Adrenal gland (tissue), 19 donors: ENCODE data around the gene KTN1. TPM values are rescaled to one million over a fixed set of nuclear protein-coding genes. Genes with fewer than 3 reads are reported as not detected.

ENCODE experiments used
- DNase-seq, 7 donors: peaks; one replicate each; pipeline ENCODE4 v3.0.0-alpha.2; 2019 to 2020
- H3K27ac ChIP-seq, 5 donors: fragments of 200-600 bp; sonication (generic) in 4 of 5; 1 replicate in 3 of 5; 2 replicates in 2 of 5; pipeline versions ENCODE4 v1.5.1 to v1.8.0; 2016 to 2020; ENCODE audit warnings: mild to moderate bottlenecking in 1 of 5
- H3K27me3 ChIP-seq: fragments of 200-600 bp; 2 replicates; pipeline ENCODE4 v1.8.0; 2021
- H3K36me3 ChIP-seq, 2 donors: fragments of 200-600 bp; replicated peaks in 1 of 2; 1 replicate in 1 of 2; 2 replicates in 1 of 2; pipeline versions ENCODE4 v1.5.1 to v1.8.0; 2018 to 2022
- H3K4me1 ChIP-seq, 2 donors: fragments of 200-600 bp; replicated peaks in 1 of 2; 1 replicate in 1 of 2; 2 replicates in 1 of 2; pipeline versions ENCODE4 v1.5.1 to v1.8.0; 2018 to 2021
- H3K4me3 ChIP-seq, 4 donors: fragments of 200-600 bp; sonication (generic) in 3 of 4; one replicate each; pipeline ENCODE4 v1.5.1; 2016 to 2018
- H3K9me3 ChIP-seq, 3 donors: fragments of 200-600 bp; sonication (generic) in 1 of 3; replicated peaks in 1 of 3; 1 replicate in 2 of 3; 2 replicates in 1 of 3; pipeline versions ENCODE4 v1.5.1 to v1.8.0; 2016 to 2021
- CTCF ChIP-seq, 6 experiments: fragments of 450-650 bp in 4 of 6; fragments of 200-600 bp in 2 of 6; sonication (generic) in 1 of 6; IDR thresholded peaks; 1 replicate in 5 of 6; 2 replicates in 1 of 6; pipeline versions ENCODE4 v1.5.1 to v1.8.0; 2016 to 2021; ENCODE audit warnings: antibody characterized with exemption in 6 of 6, mild to moderate bottlenecking in 2 of 6, moderate library complexity in 1 of 6
- POLR2A ChIP-seq, 2 donors: fragments of 450-650 bp; IDR thresholded peaks; one replicate each; pipeline ENCODE4 v1.6.1; 2017; ENCODE audit warnings: antibody characterized with exemption in 2 of 2, mild to moderate bottlenecking in 2 of 2, moderate library complexity in 1 of 2
- WGBS, 4 donors: extraction: QIAGEN DNeasy Blood & Tissue Kit in 2 of 4; methylation state at CpG; one replicate each; pipeline versions ENCODE4 v1.1.5 to v1.1.7; 2013 to 2017; 5-methylcytosine and 5-hydroxymethylcytosine counted together
- intact Hi-C, 2 donors: fragments of 100-400 bp; cut with DNase I; formaldehyde crosslinking; loops; one replicate each; pipeline versions ENCODE4 v1.14.1 to v1.15.0; 2022 to 2023
- long read RNA-seq, 10 donors: library from polyadenylated mRNA in 3 of 10; unstranded in 2 of 10; stranded (forward) in 1 of 10; transcript quantifications; one replicate each; pipeline ENCODE4 v2.0.0 and lab custom pipeline, GENCODE V29; 2021 to 2026
- polyA plus RNA-seq, 3 donors: library from polyadenylated mRNA; stranded (reverse); fragments of 200-250 nt in 2 of 3; fragments of 350-450 nt in 1 of 3; fragmentation: Illumina TruSeq in 1 of 3; extraction: RNeasy Lipid Tissue Mini Kit (QIAGEN cat#74804) in 1 of 3; gene quantifications; one replicate each; pipeline ENCODE4 v1.2.3, GENCODE V29; 2013 to 2014
- total RNA-seq, 9 donors: library from RNA; depleted of rRNA in 4 of 9; stranded (reverse); fragments of >200 nt in 4 of 9; fragments of 120-200 nt in 1 of 9; fragmentation: NEBNext Ultra II Directional in 1 of 9; extraction: Animal tissue kit (Norgen Biotek cat#: 25700) in 1 of 9; gene quantifications; one replicate each; pipeline versions ENCODE4 v1.1.0 to v1.2.4, GENCODE V29; 2013 to 2023
- donor health status: healthy with polysubstance abuse.
- donor health status: Bipolar disorder and iron deficiency.
- donor health status: DM: yes; HTN: yes; CAD: no.
- donor health status: DM: no; HTN: no; CAD: no.
- donor health status: DM: no; HTN: no; CAD: no.
- donor health status: DM: yes; HTN: yes; CAD: no.

Gene KTN1
- total RNA-seq (100 to 1,000 TPM in 8 of 9 donors, 10 to 100 TPM in 1; 98.0 to 283 (median 158) TPM), polyA plus RNA-seq (100 to 1,000 TPM in 1 of 3 donors, 10 to 100 TPM in 2; 60.4 to 195 (median 73.8) TPM)
- long read RNA-seq, donor 1, full-length matches to known transcripts, result 2 of 54 reads
- long read RNA-seq, donor 1, partial matches to known transcripts, result 52 of 54 reads
- long read RNA-seq, donor 1, other reads (novel, unspliced or antisense), result 0 of 54 reads
- long read RNA-seq, donor 2, full-length matches to known transcripts, result 3 of 94 reads
- long read RNA-seq, donor 2, partial matches to known transcripts, result 91 of 94 reads
- long read RNA-seq, donor 2, other reads (novel, unspliced or antisense), result 0 of 94 reads
- long read RNA-seq, donor 3, full-length matches to known transcripts, result 1 of 51 reads
- long read RNA-seq, donor 3, partial matches to known transcripts, result 50 of 51 reads
- long read RNA-seq, donor 3, other reads (novel, unspliced or antisense), result 0 of 51 reads
- long read RNA-seq, donor 4, partial matches to known transcripts, result 86 of 92 reads
- long read RNA-seq, donor 4, other reads (novel, unspliced or antisense), result 5 of 92 reads
- long read RNA-seq, donor 5, full-length matches to known transcripts, result 89 of 249 reads
- long read RNA-seq, donor 5, partial matches to known transcripts, result 19 of 249 reads
- long read RNA-seq, donor 5, other reads (novel, unspliced or antisense), result 141 of 249 reads
- long read RNA-seq, donor 6, full-length matches to known transcripts, result 1 of 74 reads
- long read RNA-seq, donor 6, partial matches to known transcripts, result 69 of 74 reads
- long read RNA-seq, donor 6, other reads (novel, unspliced or antisense), result 4 of 74 reads
- long read RNA-seq, donor 7, full-length matches to known transcripts, result 2 of 50 reads
- long read RNA-seq, donor 7, partial matches to known transcripts, result 48 of 50 reads
- long read RNA-seq, donor 7, other reads (novel, unspliced or antisense), result 0 of 50 reads
- long read RNA-seq, donor 8, full-length matches to known transcripts, result 1 of 36 reads
- long read RNA-seq, donor 8, partial matches to known transcripts, result 35 of 36 reads
- long read RNA-seq, donor 8, other reads (novel, unspliced or antisense), result 0 of 36 reads
- long read RNA-seq, donor 9, full-length matches to known transcripts, result 2 of 38 reads
- long read RNA-seq, donor 9, partial matches to known transcripts, result 36 of 38 reads
- long read RNA-seq, donor 9, other reads (novel, unspliced or antisense), result 0 of 38 reads
- long read RNA-seq, donor 10, partial matches to known transcripts, result 15 of 15 reads
- long read RNA-seq, donor 10, other reads (novel, unspliced or antisense), result 0 of 15 reads

GRCh38 chr14:55579724-55580469 is at the start of gene KTN1:
TSS of gene KTN1 (plus strand) at chr14:55580207. CDS start at chr14:55612049, 31,842 bp downstream.
- H3K27me3 ChIP-seq, result no peaks in the 10 kb centered on the region
- H3K4me1 ChIP-seq, result peaks cover 21 to 36% of the 10 kb centered on the region in 2 donors

GRCh38 chr14:55530464-55530863 is 49.5 kb upstream of the KTN1 start:
- intact Hi-C loops, result no loop called here
- H3K9me3 ChIP-seq, result no peaks in the 10 kb centered on the region
- 67 to 94% (median 87%) methylated on average over 1 to 3 of the region's 3 CpGs for WGBS, 4 donors
- no peaks in the 10 kb centered on the region for H3K4me1 ChIP-seq
- no peak overlapping the region for H3K27ac ChIP-seq
- TF ChIP-seq POLR2A (IDR thresholded peaks at IDR 0.05) (no peak), CTCF (IDR thresholded peaks at IDR 0.05) (no peak)
- H3K4me3 ChIP-seq, result no peak overlapping the region
- no peaks in the 10 kb centered on the region for H3K27me3 ChIP-seq
- no peaks in the 10 kb centered on the region for H3K36me3 ChIP-seq
- DNase-seq, result no peak

More at GRCh38 chr14:55579724-55580469, at the start of gene KTN1:
- H3K27ac ChIP-seq, result peak within 1 kb of the TSS; percentile 72 to 98 (median 93)
- peak within 1 kb of the TSS; percentile 54 to 95 (median 76) for H3K4me3 ChIP-seq
- no peaks in the 10 kb centered on the region for H3K36me3 ChIP-seq
- TF ChIP-seq POLR2A (IDR thresholded peaks at IDR 0.05) (peak; percentile 51 to 69), CTCF (IDR thresholded peaks at IDR 0.05) (no peak)
- H3K9me3 ChIP-seq, result no peaks in the 10 kb centered on the region
- 1 to 2% (median 1%) methylated on average over 13 to 95 of the region's 96 CpGs for WGBS, 4 donors
- intact Hi-C loops, result loop anchor here in 1 of 2 donors (10.0 kb wide), 1 partner anchor 135 kb away; the partner anchor contains the start of gene TBPL2
- peak; percentile 76 to 86 (median 83) for DNase-seq

- 72 to 86% (median 83%) methylated on average over 7 of the region's 7 CpGs for WGBS, 4 donors
Observed at GRCh38 chr14:55532645-55533344, 47.2 kb upstream of the KTN1 start.

More at GRCh38 chr14:55532645-55533344, 47.2 kb upstream of the KTN1 start:
- Histone ChIP-seq H3K27ac (no peak overlapping the region), H3K27me3 (no peaks in the 10 kb centered on the region), H3K36me3 (no peaks in the 10 kb centered on the region), H3K4me1 (no peaks in the 10 kb centered on the region), H3K9me3 (no peaks in the 10 kb centered on the region), H3K4me3 (no peak overlapping the region)
- intact Hi-C loops, result no loop called here
- TF ChIP-seq POLR2A (IDR thresholded peaks at IDR 0.05) (no peak), CTCF (IDR thresholded peaks at IDR 0.05) (no peak)
- no peak for DNase-seq
